Measurements from ENCODE around the gene MAP3K20. TPM values are rescaled to one million over a fixed set of nuclear protein-coding genes. Genes with fewer than 3 reads are reported as not detected.

The MAP3K20 gene
- total and polyA plus RNA-seq, 2 experiments from 2014 or later, result 7.6 to 9.6 TPM

DNA sequence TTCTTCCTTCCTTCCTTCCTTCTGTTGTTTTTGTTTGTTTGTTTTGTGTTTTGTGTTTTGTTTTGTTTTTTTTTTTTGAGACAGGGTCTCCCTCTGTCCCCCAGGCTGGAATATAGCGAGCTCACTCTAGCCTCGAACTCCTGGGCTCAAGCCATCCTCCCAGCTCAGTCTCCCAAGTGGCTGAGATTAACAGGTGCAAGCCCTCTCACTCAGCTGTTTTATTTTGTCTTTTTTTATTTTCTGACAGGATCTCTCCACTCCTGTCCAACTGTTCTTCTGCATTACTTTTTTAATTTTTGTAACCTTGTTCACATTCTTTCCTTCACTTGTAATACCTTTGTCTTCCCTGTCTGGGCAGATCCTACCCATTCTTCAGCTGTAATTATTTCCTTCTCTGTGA lies 23.6 kb downstream of the MAP3K20 start:
- Mint-ChIP-seq H3K4me3 (no peak overlapping the region), H3K4me1 (peaks cover 22% of the 10 kb centered on the region), H3K27ac (no peak overlapping the region), H3K36me3 (ENCODE audit: low read depth) (no peaks in the 10 kb centered on the region), H3K27me3 (ENCODE audit: insufficient read depth, low read depth, poor library complexity) (no peaks in the 10 kb centered on the region), H3K9me3 (no peaks in the 10 kb centered on the region)
- no peak overlapping the region for H2AFZ ChIP-seq
- no peaks in the 10 kb centered on the region for H3K79me2 ChIP-seq (replicated peaks; ENCODE audit: insufficient read depth)
- no peaks in the 10 kb centered on the region for H4K20me1 ChIP-seq (replicated peaks; ENCODE audit: insufficient read depth)
- no peaks in the 10 kb centered on the region for H3F3A ChIP-seq (replicated peaks; ENCODE audit: low read depth)
- TF ChIP-seq CREB1 (CRISPR knock-in tag; IDR thresholded peaks at IDR 0.05; ENCODE audit: low read depth) (no peak), ZNF114 (CRISPR knock-in tag; IDR thresholded peaks at IDR 0.05) (no peak), EZH2phosphoT487 (IDR thresholded peaks at IDR 0.05; ENCODE audit: unreplicated experiment) (no peak), JUNB (IDR thresholded peaks at IDR 0.05; ENCODE audit: unreplicated experiment) (no peak), EZH2 (IDR thresholded peaks at IDR 0.05; ENCODE audit: low read depth, unreplicated experiment) (no peak)
- TF ChIP-seq, protein P1, sequence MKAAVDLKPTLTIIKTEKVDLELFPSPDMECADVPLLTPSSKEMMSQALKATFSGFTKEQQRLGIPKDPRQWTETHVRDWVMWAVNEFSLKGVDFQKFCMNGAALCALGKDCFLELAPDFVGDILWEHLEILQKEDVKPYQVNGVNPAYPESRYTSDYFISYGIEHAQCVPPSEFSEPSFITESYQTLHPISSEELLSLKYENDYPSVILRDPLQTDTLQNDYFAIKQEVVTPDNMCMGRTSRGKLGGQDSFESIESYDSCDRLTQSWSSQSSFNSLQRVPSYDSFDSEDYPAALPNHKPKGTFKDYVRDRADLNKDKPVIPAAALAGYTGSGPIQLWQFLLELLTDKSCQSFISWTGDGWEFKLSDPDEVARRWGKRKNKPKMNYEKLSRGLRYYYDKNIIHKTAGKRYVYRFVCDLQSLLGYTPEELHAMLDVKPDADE (IDR thresholded peaks at IDR 0.05), result no peak
- TF ChIP-seq, protein P2, sequence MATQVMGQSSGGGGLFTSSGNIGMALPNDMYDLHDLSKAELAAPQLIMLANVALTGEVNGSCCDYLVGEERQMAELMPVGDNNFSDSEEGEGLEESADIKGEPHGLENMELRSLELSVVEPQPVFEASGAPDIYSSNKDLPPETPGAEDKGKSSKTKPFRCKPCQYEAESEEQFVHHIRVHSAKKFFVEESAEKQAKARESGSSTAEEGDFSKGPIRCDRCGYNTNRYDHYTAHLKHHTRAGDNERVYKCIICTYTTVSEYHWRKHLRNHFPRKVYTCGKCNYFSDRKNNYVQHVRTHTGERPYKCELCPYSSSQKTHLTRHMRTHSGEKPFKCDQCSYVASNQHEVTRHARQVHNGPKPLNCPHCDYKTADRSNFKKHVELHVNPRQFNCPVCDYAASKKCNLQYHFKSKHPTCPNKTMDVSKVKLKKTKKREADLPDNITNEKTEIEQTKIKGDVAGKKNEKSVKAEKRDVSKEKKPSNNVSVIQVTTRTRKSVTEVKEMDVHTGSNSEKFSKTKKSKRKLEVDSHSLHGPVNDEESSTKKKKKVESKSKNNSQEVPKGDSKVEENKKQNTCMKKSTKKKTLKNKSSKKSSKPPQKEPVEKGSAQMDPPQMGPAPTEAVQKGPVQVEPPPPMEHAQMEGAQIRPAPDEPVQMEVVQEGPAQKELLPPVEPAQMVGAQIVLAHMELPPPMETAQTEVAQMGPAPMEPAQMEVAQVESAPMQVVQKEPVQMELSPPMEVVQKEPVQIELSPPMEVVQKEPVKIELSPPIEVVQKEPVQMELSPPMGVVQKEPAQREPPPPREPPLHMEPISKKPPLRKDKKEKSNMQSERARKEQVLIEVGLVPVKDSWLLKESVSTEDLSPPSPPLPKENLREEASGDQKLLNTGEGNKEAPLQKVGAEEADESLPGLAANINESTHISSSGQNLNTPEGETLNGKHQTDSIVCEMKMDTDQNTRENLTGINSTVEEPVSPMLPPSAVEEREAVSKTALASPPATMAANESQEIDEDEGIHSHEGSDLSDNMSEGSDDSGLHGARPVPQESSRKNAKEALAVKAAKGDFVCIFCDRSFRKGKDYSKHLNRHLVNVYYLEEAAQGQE (IDR thresholded peaks at IDR 0.05; ENCODE audit: unreplicated experiment), result no peak
- TF ChIP-seq, protein P3, sequence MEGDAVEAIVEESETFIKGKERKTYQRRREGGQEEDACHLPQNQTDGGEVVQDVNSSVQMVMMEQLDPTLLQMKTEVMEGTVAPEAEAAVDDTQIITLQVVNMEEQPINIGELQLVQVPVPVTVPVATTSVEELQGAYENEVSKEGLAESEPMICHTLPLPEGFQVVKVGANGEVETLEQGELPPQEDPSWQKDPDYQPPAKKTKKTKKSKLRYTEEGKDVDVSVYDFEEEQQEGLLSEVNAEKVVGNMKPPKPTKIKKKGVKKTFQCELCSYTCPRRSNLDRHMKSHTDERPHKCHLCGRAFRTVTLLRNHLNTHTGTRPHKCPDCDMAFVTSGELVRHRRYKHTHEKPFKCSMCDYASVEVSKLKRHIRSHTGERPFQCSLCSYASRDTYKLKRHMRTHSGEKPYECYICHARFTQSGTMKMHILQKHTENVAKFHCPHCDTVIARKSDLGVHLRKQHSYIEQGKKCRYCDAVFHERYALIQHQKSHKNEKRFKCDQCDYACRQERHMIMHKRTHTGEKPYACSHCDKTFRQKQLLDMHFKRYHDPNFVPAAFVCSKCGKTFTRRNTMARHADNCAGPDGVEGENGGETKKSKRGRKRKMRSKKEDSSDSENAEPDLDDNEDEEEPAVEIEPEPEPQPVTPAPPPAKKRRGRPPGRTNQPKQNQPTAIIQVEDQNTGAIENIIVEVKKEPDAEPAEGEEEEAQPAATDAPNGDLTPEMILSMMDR (conservative IDR thresholded peaks at IDR 0.05; ENCODE audit: low read depth in 2 of 2), result no peak
- H3K27me3 ChIP-seq (ENCODE audit: insufficient read depth), result no peaks in the 10 kb centered on the region
- no peak overlapping the region for H3K4me3 ChIP-seq
- DNase-seq (ENCODE audit: low spot score), result no peak
- no peak for ATAC-seq
- no peaks in the 10 kb centered on the region for H3K9me2 ChIP-seq (ENCODE audit: insufficient read depth)
- H3K36me3 ChIP-seq (ENCODE audit: insufficient read depth), result no peaks in the 10 kb centered on the region
- H3K27ac ChIP-seq (ENCODE audit: low read depth), result no peak overlapping the region
- no peak overlapping the region for H3K4me2 ChIP-seq
- peaks cover 13% of the 10 kb centered on the region for H3K4me1 ChIP-seq (ENCODE audit: insufficient read depth)

DNA sequence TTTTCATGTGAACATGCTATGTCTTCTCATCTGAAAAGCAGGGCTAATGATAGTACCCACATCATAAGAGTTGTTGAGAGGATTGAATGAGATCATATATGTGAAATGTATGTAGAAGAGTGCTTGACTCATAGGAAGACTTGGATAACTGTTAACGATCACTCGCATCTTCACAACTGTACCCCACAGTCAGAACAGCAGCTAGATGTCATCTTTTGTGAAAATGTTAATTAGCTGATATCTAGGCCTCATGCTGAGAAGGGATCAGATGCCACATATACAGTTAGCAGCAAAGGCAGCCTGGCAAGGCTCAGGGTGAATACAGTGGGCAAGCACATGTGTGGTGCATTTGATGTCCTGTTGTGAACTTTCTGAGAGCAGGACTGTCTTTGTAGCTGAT lies 24.2 kb downstream of the MAP3K20 start:
- Histone ChIP-seq H4K20me1 (replicated peaks; ENCODE audit: insufficient read depth) (no peaks in the 10 kb centered on the region), H3F3A (replicated peaks; ENCODE audit: low read depth) (no peaks in the 10 kb centered on the region), H3K36me3 (ENCODE audit: insufficient read depth) (no peaks in the 10 kb centered on the region), H3K9me2 (ENCODE audit: insufficient read depth) (no peaks in the 10 kb centered on the region), H3K79me2 (replicated peaks; ENCODE audit: insufficient read depth) (no peaks in the 10 kb centered on the region), H3K27me3 (ENCODE audit: insufficient read depth) (no peaks in the 10 kb centered on the region), H3K4me1 (ENCODE audit: insufficient read depth) (peaks cover 13% of the 10 kb centered on the region), H3K27ac (ENCODE audit: low read depth) (no peak overlapping the region), H3K4me3 (no peak overlapping the region), H3K4me2 (no peak overlapping the region), H2AFZ (no peak overlapping the region)
- ATAC-seq (no peak), DNase-seq (ENCODE audit: low spot score) (no peak)
- peaks cover 22% of the 10 kb centered on the region for H3K4me1 Mint-ChIP-seq
- no peak overlapping the region for H3K27ac Mint-ChIP-seq
- H3K27me3 Mint-ChIP-seq (ENCODE audit: insufficient read depth, low read depth, poor library complexity), result no peaks in the 10 kb centered on the region
- no peaks in the 10 kb centered on the region for H3K9me3 Mint-ChIP-seq
- no peaks in the 10 kb centered on the region for H3K36me3 Mint-ChIP-seq (ENCODE audit: low read depth)
- no peak overlapping the region for H3K4me3 Mint-ChIP-seq
- TF ChIP-seq, protein P4, sequence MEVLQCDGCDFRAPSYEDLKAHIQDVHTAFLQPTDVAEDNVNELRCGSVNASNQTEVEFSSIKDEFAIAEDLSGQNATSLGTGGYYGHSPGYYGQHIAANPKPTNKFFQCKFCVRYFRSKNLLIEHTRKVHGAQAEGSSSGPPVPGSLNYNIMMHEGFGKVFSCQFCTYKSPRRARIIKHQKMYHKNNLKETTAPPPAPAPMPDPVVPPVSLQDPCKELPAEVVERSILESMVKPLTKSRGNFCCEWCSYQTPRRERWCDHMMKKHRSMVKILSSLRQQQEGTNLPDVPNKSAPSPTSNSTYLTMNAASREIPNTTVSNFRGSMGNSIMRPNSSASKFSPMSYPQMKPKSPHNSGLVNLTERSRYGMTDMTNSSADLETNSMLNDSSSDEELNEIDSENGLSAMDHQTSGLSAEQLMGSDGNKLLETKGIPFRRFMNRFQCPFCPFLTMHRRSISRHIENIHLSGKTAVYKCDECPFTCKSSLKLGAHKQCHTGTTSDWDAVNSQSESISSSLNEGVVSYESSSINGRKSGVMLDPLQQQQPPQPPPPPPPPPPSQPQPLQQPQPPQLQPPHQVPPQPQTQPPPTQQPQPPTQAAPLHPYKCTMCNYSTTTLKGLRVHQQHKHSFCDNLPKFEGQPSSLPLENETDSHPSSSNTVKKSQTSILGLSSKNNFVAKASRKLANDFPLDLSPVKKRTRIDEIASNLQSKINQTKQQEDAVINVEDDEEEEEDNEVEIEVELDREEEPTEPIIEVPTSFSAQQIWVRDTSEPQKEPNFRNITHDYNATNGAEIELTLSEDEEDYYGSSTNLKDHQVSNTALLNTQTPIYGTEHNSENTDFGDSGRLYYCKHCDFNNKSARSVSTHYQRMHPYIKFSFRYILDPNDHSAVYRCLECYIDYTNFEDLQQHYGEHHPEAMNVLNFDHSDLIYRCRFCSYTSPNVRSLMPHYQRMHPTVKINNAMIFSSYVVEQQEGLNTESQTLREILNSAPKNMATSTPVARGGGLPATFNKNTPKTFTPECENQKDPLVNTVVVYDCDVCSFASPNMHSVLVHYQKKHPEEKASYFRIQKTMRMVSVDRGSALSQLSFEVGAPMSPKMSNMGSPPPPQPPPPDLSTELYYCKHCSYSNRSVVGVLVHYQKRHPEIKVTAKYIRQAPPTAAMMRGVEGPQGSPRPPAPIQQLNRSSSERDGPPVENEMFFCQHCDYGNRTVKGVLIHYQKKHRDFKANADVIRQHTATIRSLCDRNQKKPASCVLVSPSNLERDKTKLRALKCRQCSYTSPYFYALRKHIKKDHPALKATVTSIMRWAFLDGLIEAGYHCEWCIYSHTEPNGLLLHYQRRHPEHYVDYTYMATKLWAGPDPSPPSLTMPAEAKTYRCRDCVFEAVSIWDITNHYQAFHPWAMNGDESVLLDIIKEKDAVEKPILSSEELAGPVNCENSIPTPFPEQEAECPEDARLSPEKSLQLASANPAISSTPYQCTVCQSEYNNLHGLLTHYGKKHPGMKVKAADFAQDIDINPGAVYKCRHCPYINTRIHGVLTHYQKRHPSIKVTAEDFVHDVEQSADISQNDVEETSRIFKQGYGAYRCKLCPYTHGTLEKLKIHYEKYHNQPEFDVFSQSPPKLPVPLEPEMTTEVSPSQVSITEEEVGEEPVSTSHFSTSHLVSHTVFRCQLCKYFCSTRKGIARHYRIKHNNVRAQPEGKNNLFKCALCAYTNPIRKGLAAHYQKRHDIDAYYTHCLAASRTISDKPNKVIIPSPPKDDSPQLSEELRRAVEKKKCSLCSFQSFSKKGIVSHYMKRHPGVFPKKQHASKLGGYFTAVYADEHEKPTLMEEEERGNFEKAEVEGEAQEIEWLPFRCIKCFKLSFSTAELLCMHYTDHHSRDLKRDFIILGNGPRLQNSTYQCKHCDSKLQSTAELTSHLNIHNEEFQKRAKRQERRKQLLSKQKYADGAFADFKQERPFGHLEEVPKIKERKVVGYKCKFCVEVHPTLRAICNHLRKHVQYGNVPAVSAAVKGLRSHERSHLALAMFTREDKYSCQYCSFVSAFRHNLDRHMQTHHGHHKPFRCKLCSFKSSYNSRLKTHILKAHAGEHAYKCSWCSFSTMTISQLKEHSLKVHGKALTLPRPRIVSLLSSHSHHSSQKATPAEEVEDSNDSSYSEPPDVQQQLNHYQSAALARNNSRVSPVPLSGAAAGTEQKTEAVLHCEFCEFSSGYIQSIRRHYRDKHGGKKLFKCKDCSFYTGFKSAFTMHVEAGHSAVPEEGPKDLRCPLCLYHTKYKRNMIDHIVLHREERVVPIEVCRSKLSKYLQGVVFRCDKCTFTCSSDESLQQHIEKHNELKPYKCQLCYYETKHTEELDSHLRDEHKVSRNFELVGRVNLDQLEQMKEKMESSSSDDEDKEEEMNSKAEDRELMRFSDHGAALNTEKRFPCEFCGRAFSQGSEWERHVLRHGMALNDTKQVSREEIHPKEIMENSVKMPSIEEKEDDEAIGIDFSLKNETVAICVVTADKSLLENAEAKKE (CRISPR knock-in tag; IDR thresholded peaks at IDR 0.05), result no peak
- TF ChIP-seq ZNF114 (CRISPR knock-in tag; IDR thresholded peaks at IDR 0.05) (no peak), JUNB (IDR thresholded peaks at IDR 0.05; ENCODE audit: unreplicated experiment) (no peak), NANOG (IDR thresholded peaks at IDR 0.05; ENCODE audit: borderline replicate concordance) (no peak)
